Measurements from ENCODE around the gene LCN9.

DNA sequence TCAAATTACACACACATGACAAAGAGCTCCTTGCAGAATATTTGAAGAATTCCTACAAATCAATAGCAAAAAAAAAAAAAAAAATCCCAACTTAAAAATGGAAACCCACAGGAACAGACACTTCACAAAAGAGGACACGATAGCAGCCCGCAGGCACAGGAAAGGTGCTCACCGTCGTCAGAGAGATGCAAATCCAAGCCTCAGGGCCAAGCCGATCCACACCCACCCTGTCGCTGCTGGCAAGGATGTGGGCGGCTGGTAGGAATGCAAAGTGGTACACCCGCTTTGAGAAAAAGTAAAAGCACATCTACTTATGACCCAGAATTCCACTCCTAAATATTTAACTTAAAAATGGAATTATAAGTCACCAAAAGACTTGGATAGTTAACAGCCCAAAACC, 10.8 kb downstream of the LCN9 start:
- TF ChIP-seq, protein P1, sequence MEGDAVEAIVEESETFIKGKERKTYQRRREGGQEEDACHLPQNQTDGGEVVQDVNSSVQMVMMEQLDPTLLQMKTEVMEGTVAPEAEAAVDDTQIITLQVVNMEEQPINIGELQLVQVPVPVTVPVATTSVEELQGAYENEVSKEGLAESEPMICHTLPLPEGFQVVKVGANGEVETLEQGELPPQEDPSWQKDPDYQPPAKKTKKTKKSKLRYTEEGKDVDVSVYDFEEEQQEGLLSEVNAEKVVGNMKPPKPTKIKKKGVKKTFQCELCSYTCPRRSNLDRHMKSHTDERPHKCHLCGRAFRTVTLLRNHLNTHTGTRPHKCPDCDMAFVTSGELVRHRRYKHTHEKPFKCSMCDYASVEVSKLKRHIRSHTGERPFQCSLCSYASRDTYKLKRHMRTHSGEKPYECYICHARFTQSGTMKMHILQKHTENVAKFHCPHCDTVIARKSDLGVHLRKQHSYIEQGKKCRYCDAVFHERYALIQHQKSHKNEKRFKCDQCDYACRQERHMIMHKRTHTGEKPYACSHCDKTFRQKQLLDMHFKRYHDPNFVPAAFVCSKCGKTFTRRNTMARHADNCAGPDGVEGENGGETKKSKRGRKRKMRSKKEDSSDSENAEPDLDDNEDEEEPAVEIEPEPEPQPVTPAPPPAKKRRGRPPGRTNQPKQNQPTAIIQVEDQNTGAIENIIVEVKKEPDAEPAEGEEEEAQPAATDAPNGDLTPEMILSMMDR (IDR thresholded peaks at IDR 0.05; ENCODE audit: low read length), result no peak
- no peak for TF ChIP-seq EZH2 (optimal IDR thresholded peaks at IDR 0.05; ENCODE audit: low read depth, low read length)
- no peak for TF ChIP-seq EZH2phosphoT487 (IDR thresholded peaks at IDR 0.05; ENCODE audit: low read length)

Measured in MM.1S (cell line).